Brain pericyte (primary cell): ENCODE measurements around the gene GGA3.

ENCODE experiments used
- DNase-seq: peaks from one replicate; pipeline ENCODE4 v3.0.0-alpha.2; 2012; ENCODE audit warnings: low read depth, low spot score

The GGA3 gene

GRCh38 chr17:75250009-75250471 lies 11.4 kb downstream of the GGA3 start:
- no peak for DNase-seq

- no peak for DNase-seq
These were observed 11.8 kb downstream of the GGA3 start for GRCh38 chr17:75249564-75249963.

- DNase-seq = no peak
These were observed 15.0 kb downstream of the GGA3 start for GRCh38 chr17:75246404-75246803.

DNA sequence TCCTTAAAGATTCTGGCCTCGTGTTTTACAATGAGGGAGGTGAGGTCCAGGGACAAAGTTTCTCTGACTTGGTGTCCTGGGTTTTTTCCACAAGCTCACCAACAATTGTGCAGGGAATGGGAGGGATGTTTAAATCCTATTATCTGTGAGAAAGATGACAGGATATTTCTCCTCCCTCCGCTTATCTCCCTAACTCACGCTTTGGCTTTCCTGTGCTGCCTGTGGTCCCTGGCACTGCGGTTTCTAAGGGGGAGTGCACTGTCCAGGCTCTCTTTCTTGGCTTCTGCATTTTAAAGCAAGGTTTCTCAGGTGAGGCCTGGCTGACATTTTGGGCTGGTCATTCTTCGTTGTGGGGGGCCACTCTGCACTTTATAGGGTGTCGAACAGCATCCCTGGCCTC lies 16.4 kb downstream of the GGA3 start:
- no peak for DNase-seq

DNA sequence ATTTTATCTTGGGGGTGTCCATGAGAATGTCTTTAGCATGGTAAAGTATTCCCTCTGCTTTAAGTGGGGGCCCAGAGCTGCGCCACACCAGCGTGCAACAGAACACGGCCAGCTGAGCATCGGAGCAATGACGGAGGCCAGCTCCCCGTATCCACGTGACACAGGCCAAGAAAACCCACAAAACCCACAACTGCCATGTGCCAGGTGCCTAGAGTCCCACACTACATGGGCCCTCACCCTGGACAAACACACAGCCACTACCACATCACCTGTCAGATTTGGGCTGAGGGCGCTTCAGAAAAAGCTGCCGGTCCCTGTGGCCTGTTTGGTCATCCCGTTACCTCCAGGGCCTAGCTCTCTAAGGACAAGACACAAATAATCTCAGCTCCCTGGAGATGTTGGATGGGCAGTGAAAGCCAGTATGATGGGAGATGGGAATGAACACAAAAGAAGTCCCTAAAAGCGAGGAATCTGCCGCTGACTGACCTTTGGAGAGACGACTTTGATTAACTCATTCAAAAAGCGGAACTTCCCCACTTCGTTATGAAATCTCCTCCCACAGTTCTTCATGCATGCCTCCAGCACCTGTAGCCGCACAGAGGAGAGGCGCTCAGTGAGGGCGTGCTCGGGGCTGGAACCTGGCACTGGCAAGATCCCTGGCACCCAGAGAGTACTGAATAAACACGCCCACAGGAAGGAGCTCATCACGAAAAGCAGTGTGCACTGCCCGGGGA lies 17.1 kb downstream of the GGA3 start:
- no peak for DNase-seq

DNA sequence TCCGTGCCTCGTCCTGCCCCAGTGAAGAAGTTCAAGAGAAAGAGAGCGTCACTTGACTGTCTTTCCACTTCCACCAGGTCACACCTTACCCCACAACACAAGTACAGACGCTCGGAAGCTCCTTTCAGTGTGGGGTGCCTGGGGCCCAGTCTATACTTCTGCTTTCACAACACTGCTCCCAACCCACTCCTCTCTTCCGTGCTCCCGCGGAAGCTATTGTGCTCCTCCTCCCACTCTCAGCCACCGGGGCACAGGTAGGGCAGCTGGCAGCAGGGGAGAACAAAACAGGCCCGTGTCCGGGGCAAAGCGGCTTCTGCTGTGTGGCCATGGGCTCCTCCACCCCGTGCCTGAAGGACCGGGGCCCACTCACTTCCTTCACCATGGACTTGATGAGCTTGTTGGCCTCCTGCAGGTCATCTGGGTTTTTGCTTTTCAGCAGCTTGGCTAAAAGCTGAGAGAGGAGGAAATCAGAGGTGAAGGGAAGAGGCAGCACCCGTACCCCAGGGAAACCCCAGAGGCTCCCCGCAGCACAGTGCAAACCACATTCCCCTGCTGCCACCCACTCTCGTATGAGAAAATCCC lies 18.9 kb downstream of the GGA3 start:
- DNase-seq = no peak

DNA sequence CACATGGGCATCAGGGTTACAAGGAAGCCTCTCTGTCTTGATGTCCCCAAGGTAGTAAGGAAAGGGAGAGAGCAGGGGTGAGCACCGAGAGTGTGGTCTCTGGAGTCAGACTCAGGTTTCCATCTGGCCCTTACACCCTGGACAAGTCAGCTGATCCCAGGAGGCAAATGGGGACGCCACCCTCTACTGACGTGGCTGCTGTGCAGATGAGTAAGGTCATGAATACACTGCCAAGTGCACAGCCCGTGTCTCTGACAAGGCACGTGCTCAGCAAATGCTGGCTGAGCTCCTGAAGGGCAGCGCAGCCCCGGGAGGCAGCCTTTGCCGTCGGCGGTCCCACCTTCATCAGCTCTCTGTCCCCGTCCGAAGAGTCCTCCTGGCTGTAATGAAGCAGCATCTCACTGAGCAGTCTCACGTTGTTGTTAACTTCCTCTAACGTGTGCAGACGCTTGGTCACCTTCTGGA lies 19.4 kb downstream of the GGA3 start:
- DNase-seq = no peak

DNA sequence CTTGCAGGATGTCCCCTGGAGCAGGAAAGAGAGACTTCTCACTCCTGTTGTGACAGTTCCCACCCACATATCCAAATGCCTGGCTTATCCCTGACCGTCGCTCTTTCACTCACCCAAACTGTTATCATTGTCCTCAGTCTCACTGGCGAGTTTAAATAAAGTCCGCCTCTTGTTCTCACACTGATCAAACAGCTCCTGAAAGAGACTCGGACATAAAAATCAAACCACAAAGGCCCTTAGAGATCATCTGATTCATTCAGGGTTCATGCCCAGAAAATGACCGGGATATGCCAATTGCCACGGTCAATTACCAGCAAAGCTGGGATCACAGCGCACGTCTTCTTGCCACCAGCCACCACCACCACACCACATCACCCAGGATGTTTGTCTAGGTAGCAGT lies 19.9 kb downstream of the GGA3 start:
- no peak for DNase-seq

DNA sequence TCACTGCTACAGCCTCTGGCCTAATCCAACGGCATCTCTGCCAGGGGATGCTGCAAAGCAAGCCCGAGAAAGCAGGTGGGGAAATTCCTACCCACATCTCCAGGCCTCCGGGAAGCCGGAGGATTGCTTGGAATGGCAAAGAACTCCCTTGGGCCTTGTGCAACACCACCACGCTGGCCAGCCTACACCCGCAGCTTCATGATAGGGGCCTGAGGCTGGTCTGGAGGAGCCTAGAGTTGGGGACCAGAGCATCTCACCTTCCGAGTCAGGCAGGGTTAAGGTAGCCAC lies 20.3 kb downstream of the GGA3 start:
- no peak for DNase-seq

GRCh38 chr17:75240394-75241142 lies 20.8 kb downstream of the GGA3 start:
- no peak for DNase-seq

DNA sequence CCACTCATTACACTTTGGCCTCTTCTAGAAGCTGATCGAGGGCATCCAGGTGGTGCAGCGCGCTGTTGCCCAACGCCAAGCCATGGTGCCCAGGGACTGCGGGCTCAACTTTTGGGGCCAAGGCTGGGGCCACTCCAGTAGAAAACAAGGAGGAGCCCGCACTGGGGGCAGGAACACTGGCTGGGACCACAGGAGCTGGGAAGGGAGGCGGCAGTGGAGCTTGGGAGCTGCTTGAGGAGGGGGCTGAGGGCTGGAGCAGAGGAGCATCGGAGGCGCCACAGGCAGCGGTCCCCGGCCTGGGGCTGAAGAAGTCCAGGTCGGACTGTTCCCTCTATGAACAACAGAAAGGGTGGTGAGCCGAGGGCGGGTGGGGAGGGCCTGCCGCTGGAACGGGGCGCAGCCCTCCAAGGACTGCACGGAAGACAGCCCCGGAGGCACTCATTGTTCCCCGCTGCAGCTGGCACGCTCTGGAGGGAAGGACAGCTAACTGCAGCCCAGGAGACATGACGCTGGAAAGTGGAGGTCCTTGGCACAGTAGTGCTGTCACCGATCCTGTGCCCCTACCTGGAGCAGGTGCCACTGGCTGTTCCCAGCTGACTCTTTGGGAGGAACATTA lies 21.5 kb downstream of the GGA3 start:
- DNase-seq = no peak

DNA sequence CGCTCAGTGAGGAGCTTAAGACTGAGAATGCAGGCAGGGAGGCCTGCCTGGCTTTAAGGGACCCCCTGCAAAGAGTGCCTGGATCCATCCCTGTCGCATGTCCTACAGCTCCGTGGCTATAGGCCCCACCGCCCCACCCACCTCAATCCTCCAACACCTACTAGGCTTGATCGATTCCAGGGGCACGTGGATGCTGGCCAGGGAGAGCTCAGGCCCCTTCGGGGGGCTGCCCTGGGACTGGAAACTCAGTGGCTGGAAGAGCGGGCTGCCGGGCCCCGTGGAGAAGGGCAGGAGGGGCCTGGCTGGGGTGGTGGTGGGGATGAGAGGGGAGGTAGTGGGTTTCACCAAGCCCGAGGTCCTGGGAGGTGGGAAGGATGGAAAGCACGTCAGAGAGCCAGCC lies 22.2 kb downstream of the GGA3 start:
- DNase-seq = no peak

DNA sequence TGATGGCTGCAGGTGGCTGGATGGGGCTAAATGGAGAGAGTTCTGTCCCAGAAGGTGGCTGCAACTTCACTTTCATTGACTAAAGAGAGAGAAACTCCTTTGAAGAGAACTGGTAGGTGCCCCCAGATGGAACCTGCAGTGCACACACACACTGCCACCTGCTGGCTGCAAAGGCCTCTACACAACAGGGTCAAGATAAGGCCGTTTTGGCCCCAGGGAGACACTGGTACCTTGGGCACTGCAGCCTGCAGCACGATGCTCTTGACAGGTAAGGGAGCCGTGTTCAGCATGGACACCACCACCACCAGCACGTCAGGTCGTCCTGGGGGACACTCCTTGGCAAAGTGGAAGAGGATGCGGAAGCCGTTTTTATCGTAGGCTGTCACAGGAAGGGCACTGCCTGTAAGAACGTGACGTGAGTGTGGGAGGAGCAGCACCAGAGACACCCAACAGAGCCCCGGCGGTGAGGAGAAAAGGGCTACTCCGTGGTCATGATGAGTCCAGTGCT lies 22.7 kb downstream of the GGA3 start:
- DNase-seq = no peak

- no peak for DNase-seq
These were observed 23.3 kb downstream of the GGA3 start for GRCh38 chr17:75238020-75238580.

DNA sequence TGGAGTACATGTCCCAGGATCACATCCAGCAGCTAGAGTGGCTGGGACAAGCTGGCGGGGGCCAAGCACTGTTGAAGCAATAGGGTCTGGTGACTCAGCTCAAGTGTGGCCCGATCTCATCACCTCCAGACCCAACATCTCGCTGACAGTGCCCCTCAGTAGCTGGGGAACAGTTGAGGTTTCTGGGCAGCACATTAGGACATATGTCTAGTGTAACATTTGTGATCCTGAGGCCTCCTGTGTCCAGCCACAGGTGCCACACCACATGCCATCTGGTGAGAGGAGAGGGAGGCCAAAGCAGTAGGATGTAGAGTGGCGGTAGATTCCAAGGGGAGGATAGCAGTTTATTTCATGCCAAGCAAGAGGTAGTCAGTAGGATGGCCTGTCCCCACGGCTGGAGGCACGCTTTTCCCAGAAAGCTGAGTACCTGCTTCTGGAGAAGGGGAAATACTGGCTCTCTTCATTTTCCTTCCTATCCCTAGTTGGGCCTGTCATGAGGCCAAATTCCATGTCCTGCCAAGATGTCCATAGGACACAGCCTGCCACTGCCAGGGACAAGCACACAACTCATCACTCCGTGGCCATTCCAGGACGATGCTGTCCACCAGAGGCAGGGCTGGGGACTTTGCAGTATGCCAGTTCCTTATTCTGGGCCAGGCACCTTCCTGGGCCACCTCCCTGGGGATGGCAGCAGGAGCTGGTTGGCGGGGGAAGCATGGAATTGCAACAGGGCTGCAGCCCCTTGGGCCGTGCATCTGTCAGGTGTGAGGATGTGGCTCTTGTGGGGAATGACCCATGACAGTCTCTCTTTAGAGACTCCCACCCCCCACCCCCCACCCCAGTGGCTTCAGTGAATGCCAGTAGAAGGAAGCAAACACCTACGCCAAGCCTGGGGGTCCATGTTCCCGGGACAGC lies 24.0 kb downstream of the GGA3 start:
- DNase-seq = no peak

- DNase-seq = no peak
These were observed 28.6 kb downstream of the GGA3 start for GRCh38 chr17:75232786-75233185.

- no peak for DNase-seq
These were observed 29.5 kb downstream of the GGA3 start for GRCh38 chr17:75231741-75232464.

DNA sequence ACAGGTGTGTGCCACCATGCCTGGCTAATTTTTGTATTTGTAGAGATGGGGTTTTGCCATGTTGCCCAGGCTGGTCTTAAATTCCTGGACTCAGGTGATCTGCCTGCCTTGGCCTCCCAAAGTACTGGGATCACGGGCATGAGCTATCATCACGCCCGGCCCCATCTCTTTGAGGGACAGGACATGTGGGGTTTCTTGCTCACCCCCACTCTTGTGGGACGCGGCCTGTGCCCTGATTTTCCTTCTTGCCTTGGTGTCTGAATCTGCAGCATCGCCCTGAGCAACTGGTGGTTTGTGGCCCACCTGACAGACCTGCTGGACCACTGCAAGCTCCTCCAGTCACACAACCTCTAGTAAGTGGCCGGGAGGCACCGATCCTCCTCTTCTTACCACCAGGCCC lies 30.3 kb downstream of the GGA3 start:
- no peak for DNase-seq

DNA sequence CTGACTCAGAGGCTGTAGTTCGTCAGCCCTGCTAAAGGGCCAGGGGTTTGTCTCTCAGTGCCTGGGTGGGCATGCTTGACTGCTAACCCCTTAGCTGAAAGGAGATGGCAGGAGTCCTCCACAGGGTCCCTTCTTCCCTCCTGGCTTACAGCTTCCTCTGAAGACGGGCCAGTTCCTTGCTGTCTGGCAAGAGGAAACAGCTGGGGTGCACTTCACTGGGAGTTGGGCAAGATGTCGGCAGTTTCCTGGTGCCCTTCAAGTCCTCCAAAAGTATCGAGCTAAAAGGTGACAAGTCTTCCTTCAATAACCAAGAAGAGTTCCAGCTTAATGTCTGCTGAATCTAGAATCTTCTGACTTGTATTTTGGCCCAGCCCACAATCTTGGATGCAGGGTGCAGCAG lies 32.6 kb downstream of the GGA3 start:
- DNase-seq = no peak

- DNase-seq = no peak
These were observed 33.1 kb downstream of the GGA3 start for GRCh38 chr17:75228305-75228704.
